Measurements from ENCODE around the gene RBM8A. TPM values are rescaled to one million over a fixed set of nuclear protein-coding genes. Genes with fewer than 3 reads are reported as not detected.
A peak's percentile ranks its signal among the peaks of the same experiment; 100 is the strongest.

Gene RBM8A
- total RNA-seq = 100 to 1,000 TPM; 118 to 226 (median 146) TPM

DNA sequence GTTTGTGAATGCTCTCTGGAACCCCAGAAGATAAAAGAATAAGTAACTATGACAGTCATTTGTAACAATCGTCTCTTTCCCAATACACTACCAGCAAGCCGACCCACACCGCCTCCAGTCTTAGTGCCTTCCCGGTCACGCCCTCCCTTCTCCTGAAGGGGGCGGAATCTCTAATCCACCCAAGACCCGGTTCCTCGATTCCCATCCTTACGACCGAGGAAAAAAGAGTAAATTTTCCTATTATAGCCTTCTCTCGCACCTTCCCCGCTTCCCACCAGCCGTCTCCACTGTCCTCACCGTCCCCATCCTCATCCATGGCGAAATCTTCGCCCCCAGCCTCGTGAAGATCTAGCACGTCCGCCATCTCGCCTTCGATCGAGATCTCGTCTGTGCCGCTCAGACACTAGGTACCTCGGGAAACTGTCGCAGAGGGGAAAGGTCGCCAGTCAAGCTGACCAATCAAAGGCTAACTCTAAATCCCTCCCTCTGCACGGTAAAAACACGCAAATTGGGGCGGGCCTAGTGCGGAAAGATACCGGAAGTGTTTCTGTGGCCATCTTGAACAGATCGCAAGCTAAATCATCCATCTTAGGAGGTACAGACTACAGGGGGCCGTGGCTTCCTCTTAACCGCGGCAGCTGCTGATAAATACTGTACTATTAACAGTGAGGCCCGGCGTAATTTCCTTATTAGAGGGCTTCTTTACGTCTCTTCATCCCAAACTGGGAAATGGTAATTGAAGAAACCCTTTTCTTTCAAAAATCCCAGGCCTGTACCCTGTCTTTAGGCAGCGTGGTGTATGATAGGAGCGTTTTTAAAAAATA lies at the start of gene RBM8A:
Gene RBM8A, minus strand, starts transcription at position 422 of the 824 bp plus-strand sequence. Its CDS starts 58 bp downstream, at position 364.
- DNase-seq = peak; percentile 94 to 98
- Histone ChIP-seq H3K4me3 (peak within 1 kb of the TSS; percentile 75 to 85), H3K9me3 (no peaks in the 10 kb centered on the region), H3K36me3 (no peaks in the 10 kb centered on the region), H3K4me1 (peaks cover 0 to 7% of the 10 kb centered on the region in 2 donors), H3K27ac (peak within 1 kb of the TSS; percentile 95 to 98), H3K27me3 (no peaks in the 10 kb centered on the region)
- intact Hi-C loops (cut with DNase I; ENCODE audit: low total_unique reads) = no loop called here
- TF ChIP-seq, protein P1, sequence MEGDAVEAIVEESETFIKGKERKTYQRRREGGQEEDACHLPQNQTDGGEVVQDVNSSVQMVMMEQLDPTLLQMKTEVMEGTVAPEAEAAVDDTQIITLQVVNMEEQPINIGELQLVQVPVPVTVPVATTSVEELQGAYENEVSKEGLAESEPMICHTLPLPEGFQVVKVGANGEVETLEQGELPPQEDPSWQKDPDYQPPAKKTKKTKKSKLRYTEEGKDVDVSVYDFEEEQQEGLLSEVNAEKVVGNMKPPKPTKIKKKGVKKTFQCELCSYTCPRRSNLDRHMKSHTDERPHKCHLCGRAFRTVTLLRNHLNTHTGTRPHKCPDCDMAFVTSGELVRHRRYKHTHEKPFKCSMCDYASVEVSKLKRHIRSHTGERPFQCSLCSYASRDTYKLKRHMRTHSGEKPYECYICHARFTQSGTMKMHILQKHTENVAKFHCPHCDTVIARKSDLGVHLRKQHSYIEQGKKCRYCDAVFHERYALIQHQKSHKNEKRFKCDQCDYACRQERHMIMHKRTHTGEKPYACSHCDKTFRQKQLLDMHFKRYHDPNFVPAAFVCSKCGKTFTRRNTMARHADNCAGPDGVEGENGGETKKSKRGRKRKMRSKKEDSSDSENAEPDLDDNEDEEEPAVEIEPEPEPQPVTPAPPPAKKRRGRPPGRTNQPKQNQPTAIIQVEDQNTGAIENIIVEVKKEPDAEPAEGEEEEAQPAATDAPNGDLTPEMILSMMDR (IDR thresholded peaks at IDR 0.05) = peak in 3 of 4 experiments; percentile 63 to 70 (median 65)
- peak; percentile 96 to 99 for TF ChIP-seq POLR2A (IDR thresholded peaks at IDR 0.05)

DNA sequence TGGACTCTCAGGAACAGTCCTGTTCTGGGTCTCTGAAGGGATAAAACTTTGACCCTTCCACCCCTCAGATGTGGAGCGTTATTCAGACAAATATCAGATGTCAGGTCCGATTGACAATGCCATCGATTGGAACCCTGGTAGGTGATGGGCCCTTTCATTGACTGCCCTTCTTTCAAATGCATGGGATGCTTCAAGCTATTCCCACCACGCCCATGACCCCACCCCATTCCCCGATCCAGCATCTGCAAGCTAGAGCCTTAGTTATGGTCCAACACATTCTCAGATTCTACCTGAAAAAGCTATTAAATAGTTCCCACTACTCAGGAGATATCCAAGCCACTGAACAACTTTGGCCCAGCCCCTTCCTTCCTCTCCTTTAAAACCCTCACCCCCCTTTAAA lies 49.7 kb upstream of the RBM8A start:
- intact Hi-C loops (cut with DNase I; ENCODE audit: low total_unique reads) = loop anchor here (5.0 kb wide), 1 partner anchor 35 kb away; no protein-coding TSS in a partner anchor
- H3K4me3 ChIP-seq = no peak overlapping the region
- H3K27ac ChIP-seq = peak overlapping the region; percentile 96 to 100
- peaks cover 12 to 17% of the 10 kb centered on the region in 2 donors for H3K4me1 ChIP-seq
- TF ChIP-seq, protein P1 (IDR thresholded peaks at IDR 0.05) = no peak
- no peak for TF ChIP-seq POLR2A (IDR thresholded peaks at IDR 0.05)
- no peaks in the 10 kb centered on the region for H3K9me3 ChIP-seq
- H3K36me3 ChIP-seq = no peaks in the 10 kb centered on the region
- H3K27me3 ChIP-seq = no peaks in the 10 kb centered on the region
- DNase-seq = no peak

DNA sequence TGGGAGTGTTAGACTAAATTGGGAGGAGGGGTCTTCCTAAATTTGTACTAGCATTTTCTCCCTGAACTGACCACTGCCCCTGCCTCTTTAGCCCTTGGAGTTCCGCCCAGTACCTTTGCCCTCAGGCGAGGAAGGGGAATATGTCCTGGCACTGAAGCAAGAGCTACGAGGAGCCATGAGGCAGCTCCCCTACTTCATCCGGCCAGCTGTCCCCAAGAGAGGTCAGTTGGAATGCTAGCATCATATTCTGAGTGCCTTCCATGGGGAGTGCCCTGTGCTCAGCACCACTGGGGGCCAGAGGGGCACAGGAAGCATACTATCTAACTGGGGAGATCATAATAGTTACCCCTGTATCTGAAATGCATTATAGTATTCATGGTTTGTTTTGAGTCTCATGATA lies 47.9 kb upstream of the RBM8A start:
- Histone ChIP-seq H3K9me3 (no peaks in the 10 kb centered on the region), H3K27ac (no peak overlapping the region), H3K27me3 (no peaks in the 10 kb centered on the region), H3K4me3 (no peak overlapping the region), H3K4me1 (peaks cover 12 to 14% of the 10 kb centered on the region in 2 donors), H3K36me3 (no peaks in the 10 kb centered on the region)
- DNase-seq = no peak
- intact Hi-C loops (cut with DNase I; ENCODE audit: low total_unique reads) = loop anchor here (5.0 kb wide), 1 partner anchor 37 kb away; no protein-coding TSS in a partner anchor
- TF ChIP-seq POLR2A (IDR thresholded peaks at IDR 0.05) = no peak
- TF ChIP-seq, protein P1 (IDR thresholded peaks at IDR 0.05) = no peak

DNA sequence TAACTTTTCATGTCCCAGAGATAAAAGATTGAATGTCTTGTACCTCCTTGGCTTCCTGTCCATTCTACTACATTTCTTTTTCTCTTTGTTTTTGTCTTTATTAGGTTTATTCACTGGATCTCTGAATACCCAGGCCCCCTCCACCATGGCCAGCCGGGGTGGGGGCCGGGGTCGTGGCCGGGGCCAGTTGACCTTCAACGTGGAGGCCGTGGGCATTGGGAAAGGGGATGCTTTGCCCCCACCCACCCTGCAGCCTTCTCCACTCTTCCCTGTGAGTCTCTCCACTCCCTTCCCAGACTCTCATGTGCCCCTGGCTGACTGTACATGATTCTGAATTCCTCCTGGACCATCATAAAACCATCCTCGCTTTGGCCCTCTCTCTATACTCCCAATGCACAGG lies 47.4 kb upstream of the RBM8A start:
- no peaks in the 10 kb centered on the region for H3K9me3 ChIP-seq
- intact Hi-C loops (cut with DNase I; ENCODE audit: low total_unique reads) = loop anchor here (5.0 kb wide), 1 partner anchor 38 kb away; no protein-coding TSS in a partner anchor
- no peak overlapping the region for H3K27ac ChIP-seq
- H3K4me1 ChIP-seq = peaks cover 9 to 12% of the 10 kb centered on the region in 2 donors
- no peak overlapping the region for H3K4me3 ChIP-seq
- TF ChIP-seq, protein P1 (IDR thresholded peaks at IDR 0.05) = no peak
- no peak for TF ChIP-seq POLR2A (IDR thresholded peaks at IDR 0.05)
- no peaks in the 10 kb centered on the region for H3K36me3 ChIP-seq
- no peaks in the 10 kb centered on the region for H3K27me3 ChIP-seq
- no peak for DNase-seq

DNA sequence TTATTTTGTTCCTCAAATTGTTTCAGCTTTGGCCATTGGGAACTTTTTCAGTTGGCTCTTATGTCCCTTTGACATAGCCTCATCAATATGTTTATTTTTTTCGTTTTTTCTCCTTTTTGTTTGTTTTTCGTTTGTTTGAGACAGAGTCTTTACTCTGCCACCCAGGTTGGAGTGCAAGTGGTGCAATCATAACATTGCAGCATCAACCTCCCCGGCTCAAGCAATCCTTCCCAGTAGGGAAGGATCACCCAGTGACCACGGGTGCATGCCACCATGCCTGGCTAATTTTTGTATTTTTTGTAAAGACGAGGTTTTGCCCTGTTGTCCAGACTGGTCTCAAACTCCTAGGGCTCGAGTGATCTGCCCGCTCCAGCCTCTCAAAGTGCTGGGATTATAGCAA lies 45.3 kb upstream of the RBM8A start:
- Histone ChIP-seq H3K27me3 (no peaks in the 10 kb centered on the region), H3K27ac (no peak overlapping the region), H3K4me1 (no peaks in the 10 kb centered on the region), H3K4me3 (no peak overlapping the region), H3K9me3 (no peaks in the 10 kb centered on the region), H3K36me3 (no peaks in the 10 kb centered on the region)
- DNase-seq = no peak
- TF ChIP-seq POLR2A (IDR thresholded peaks at IDR 0.05) = no peak
- TF ChIP-seq, protein P1 (IDR thresholded peaks at IDR 0.05) = no peak
- intact Hi-C loops (cut with DNase I; ENCODE audit: low total_unique reads) = no loop called here

Data from uterus (tissue), 4 donors.